Embryonic facial prominence (tissue), 1 donor: ENCODE results near the gene ACAP2.
"Not testable (repeated sequence)": the region's sequence is repeated elsewhere in the genome, so short reads cannot be mapped to it uniquely, and the experiment has no call there.

Source experiments
- DNase-seq: peaks from one replicate; pipeline ENCODE4 v3.0.0-alpha.2; 2016; ENCODE audit errors: extremely low spot score

ACAP2 gene

GRCh38 chr3:195442573-195443390 lies at the start of gene ACAP2:
TSS of gene ACAP2 (minus strand) at chr3:195443020. CDS start at chr3:195442847, 173 bp downstream.
- DNase-seq: peak; percentile 97

GRCh38 chr3:195475614-195476013 lies 32.8 kb upstream of the ACAP2 start:
- no peak for DNase-seq

- DNase-seq: not testable (repeated sequence)
Observed at GRCh38 chr3:195475116-195475515, 32.3 kb upstream of the ACAP2 start.

- DNase-seq: no peak
Observed at GRCh38 chr3:195468841-195469240, 26.0 kb upstream of the ACAP2 start.

GRCh38 chr3:195468391-195468776 lies 25.6 kb upstream of the ACAP2 start:
- DNase-seq: no peak

- no peak for DNase-seq
Observed at GRCh38 chr3:195467641-195468390, 25.0 kb upstream of the ACAP2 start.

GRCh38 chr3:195466251-195466650 lies 23.4 kb upstream of the ACAP2 start:
- DNase-seq: no peak

GRCh38 chr3:195462922-195463321 lies 20.1 kb upstream of the ACAP2 start:
- DNase-seq: not testable (repeated sequence)

- DNase-seq: no peak
Observed at GRCh38 chr3:195462308-195462610, 19.4 kb upstream of the ACAP2 start.

GRCh38 chr3:195461594-195462307 lies 18.9 kb upstream of the ACAP2 start:
- DNase-seq: no peak

GRCh38 chr3:195460091-195460713 lies 17.4 kb upstream of the ACAP2 start:
- no peak for DNase-seq

- DNase-seq: no peak
Observed at GRCh38 chr3:195458316-195458717, 15.5 kb upstream of the ACAP2 start.

GRCh38 chr3:195455789-195456188 lies 13.0 kb upstream of the ACAP2 start:
- no peak for DNase-seq

- no peak for DNase-seq
Observed at GRCh38 chr3:195453236-195453635, 10.4 kb upstream of the ACAP2 start.

- DNase-seq: no peak
Observed at GRCh38 chr3:195451373-195452015, 8.7 kb upstream of the ACAP2 start.

- no peak for DNase-seq
Observed at GRCh38 chr3:195450731-195451229, 8.0 kb upstream of the ACAP2 start.

GRCh38 chr3:195448205-195448875 lies 5.5 kb upstream of the ACAP2 start:
- no peak for DNase-seq

- DNase-seq: no peak
Observed at GRCh38 chr3:195447201-195447600, 4.4 kb upstream of the ACAP2 start.

- no peak for DNase-seq
Observed at GRCh38 chr3:195446359-195446758, 3.5 kb upstream of the ACAP2 start.

- DNase-seq: no peak
Observed at GRCh38 chr3:195445885-195446284, 3.1 kb upstream of the ACAP2 start.
